Measurements from ENCODE around the gene IRS2.
A peak's percentile ranks its signal among the peaks of the same experiment; 100 is the strongest.

IRS2 gene

GRCh38 chr13:109749365-109749764, 37.0 kb downstream of the IRS2 start:
- Histone ChIP-seq H2AFZ (ENCODE audit: low read length) (no peak overlapping the region), H3F3A (ENCODE audit: low read depth) (no peaks in the 10 kb centered on the region), H3K9me3 (ENCODE audit: insufficient read depth, low read depth, low read length) (no peaks in the 10 kb centered on the region), H3K27me3 (ENCODE audit: insufficient read depth, low read length, poor library complexity, severe bottlenecking) (no peaks in the 10 kb centered on the region), H4K20me1 (ENCODE audit: insufficient read depth, low read length, poor library complexity, severe bottlenecking) (no peaks in the 10 kb centered on the region), H3K79me2 (ENCODE audit: insufficient read depth, low read length) (no peaks in the 10 kb centered on the region), H3K36me3 (ENCODE audit: insufficient read depth, low read length) (no peaks in the 10 kb centered on the region), H3K4me2 (ENCODE audit: low read depth, low read length, poor library complexity, severe bottlenecking) (no peak overlapping the region), H3K4me1 (ENCODE audit: insufficient read depth, low read length, poor library complexity, severe bottlenecking) (peaks cover 28% of the 10 kb centered on the region), H3K9me2 (replicated peaks; ENCODE audit: low read depth, low read length) (no peaks in the 10 kb centered on the region), H3K9ac (ENCODE audit: low read depth, low read length, poor library complexity, severe bottlenecking) (no peak overlapping the region), H3K4me3 (ENCODE audit: low read length, poor library complexity, severe bottlenecking) (no peak overlapping the region)
- TF ChIP-seq EZH2phosphoT487 (IDR thresholded peaks at IDR 0.05; ENCODE audit: borderline replicate concordance) (no peak), CTCF (conservative IDR thresholded peaks at IDR 0.05; ENCODE audit: low read length) (no peak)

GRCh38 chr13:109748677-109749076, 37.7 kb downstream of the IRS2 start:
- Histone ChIP-seq H3K9me3 (ENCODE audit: insufficient read depth, low read depth, low read length) (no peaks in the 10 kb centered on the region), H3F3A (ENCODE audit: low read depth) (no peaks in the 10 kb centered on the region)

DNA sequence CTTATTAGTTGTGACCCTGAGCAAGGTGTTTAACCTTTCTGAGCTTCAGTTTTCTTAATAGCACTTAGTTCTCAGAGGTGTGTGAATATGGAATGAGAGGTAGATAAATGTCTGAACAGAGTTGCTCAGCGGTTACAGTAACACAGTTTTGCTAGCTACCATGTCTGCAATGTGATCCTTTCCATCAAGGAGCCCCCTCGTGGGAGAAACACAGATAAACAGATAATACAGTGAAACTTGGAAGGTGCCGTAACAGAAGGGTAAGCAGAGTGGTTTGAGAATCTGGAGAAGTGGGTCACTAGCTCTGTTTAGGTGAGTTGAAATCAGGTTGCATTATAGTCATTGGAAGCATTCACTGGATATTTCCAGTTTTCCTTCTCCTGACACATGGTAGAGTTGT, 38.9 kb downstream of the IRS2 start:
- TF ChIP-seq CTCF (conservative IDR thresholded peaks at IDR 0.05; ENCODE audit: low read length) (peak; percentile 25; the same call in 1 of the 2 replicates), EZH2phosphoT487 (IDR thresholded peaks at IDR 0.05; ENCODE audit: borderline replicate concordance) (no peak)
- Histone ChIP-seq H3K36me3 (ENCODE audit: insufficient read depth, low read length) (no peaks in the 10 kb centered on the region), H3K27me3 (ENCODE audit: insufficient read depth, low read length, poor library complexity, severe bottlenecking) (no peaks in the 10 kb centered on the region), H3K4me2 (ENCODE audit: low read depth, low read length, poor library complexity, severe bottlenecking) (no peak overlapping the region), H3K9me2 (replicated peaks; ENCODE audit: low read depth, low read length) (no peaks in the 10 kb centered on the region), H4K20me1 (ENCODE audit: insufficient read depth, low read length, poor library complexity, severe bottlenecking) (no peaks in the 10 kb centered on the region), H3K79me2 (ENCODE audit: insufficient read depth, low read length) (no peaks in the 10 kb centered on the region), H3K9ac (ENCODE audit: low read depth, low read length, poor library complexity, severe bottlenecking) (no peak overlapping the region), H3K4me3 (ENCODE audit: low read length, poor library complexity, severe bottlenecking) (no peak overlapping the region), H3K4me1 (ENCODE audit: insufficient read depth, low read length, poor library complexity, severe bottlenecking) (peaks cover 43% of the 10 kb centered on the region), H3K9me3 (ENCODE audit: insufficient read depth, low read depth, low read length) (no peaks in the 10 kb centered on the region), H3F3A (ENCODE audit: low read depth) (no peaks in the 10 kb centered on the region), H2AFZ (ENCODE audit: low read length) (no peak overlapping the region)

More at GRCh38 chr13:109748677-109749076, 37.7 kb downstream of the IRS2 start:
- H3K9ac ChIP-seq (ENCODE audit: low read depth, low read length, poor library complexity, severe bottlenecking), result no peak overlapping the region
- no peaks in the 10 kb centered on the region for H4K20me1 ChIP-seq (ENCODE audit: insufficient read depth, low read length, poor library complexity, severe bottlenecking)
- no peaks in the 10 kb centered on the region for H3K27me3 ChIP-seq (ENCODE audit: insufficient read depth, low read length, poor library complexity, severe bottlenecking)
- H3K4me1 ChIP-seq (ENCODE audit: insufficient read depth, low read length, poor library complexity, severe bottlenecking), result peaks cover 35% of the 10 kb centered on the region
- no peaks in the 10 kb centered on the region for H3K36me3 ChIP-seq (ENCODE audit: insufficient read depth, low read length)
- no peaks in the 10 kb centered on the region for H3K9me2 ChIP-seq (replicated peaks; ENCODE audit: low read depth, low read length)
- H3K4me2 ChIP-seq (ENCODE audit: low read depth, low read length, poor library complexity, severe bottlenecking), result no peak overlapping the region
- TF ChIP-seq CTCF (conservative IDR thresholded peaks at IDR 0.05; ENCODE audit: low read length) (no peak), EZH2phosphoT487 (IDR thresholded peaks at IDR 0.05; ENCODE audit: borderline replicate concordance) (no peak)
- H2AFZ ChIP-seq (ENCODE audit: low read length), result no peak overlapping the region
- no peak overlapping the region for H3K4me3 ChIP-seq (ENCODE audit: low read length, poor library complexity, severe bottlenecking)
- H3K79me2 ChIP-seq (ENCODE audit: insufficient read depth, low read length), result no peaks in the 10 kb centered on the region
